CD14-positive monocyte (primary cell): ENCODE results near the gene ACTN4. TPM values are rescaled to one million over a fixed set of nuclear protein-coding genes. Genes with fewer than 3 reads are reported as not detected.

Experiments
- DNase-seq, 3 donors: peaks; one replicate each; pipeline ENCODE4 v3.0.0-alpha.2; 2011 to 2022
- H2AFZ ChIP-seq: 2 replicates; pipeline ENCODE4 v1.6.0; 2012; ENCODE audit warnings: mild to moderate bottlenecking, low read depth, low read length, inconsistent platforms; ENCODE audit not compliant: insufficient read depth, poor library complexity, severe bottlenecking
- H3K27ac ChIP-seq, 2 donors: 1 replicate in 1 of 2; 2 replicates in 1 of 2; pipeline ENCODE4 v1.5.1; 2012 to 2013; ENCODE audit warnings: low read length in 2 of 2, control low read depth in 1 of 2, inconsistent platforms in 1 of 2, low read depth in 1 of 2, mild to moderate bottlenecking in 1 of 2
- H3K27me3 ChIP-seq, 2 donors: one replicate each; pipeline versions ENCODE4 v1.6.0 to v1.6.1; 2011 to 2013; ENCODE audit warnings: low read length in 2 of 2; ENCODE audit not compliant: control insufficient read depth in 2 of 2, insufficient read depth in 2 of 2
- H3K36me3 ChIP-seq, 2 donors: replicated peaks in 1 of 2; 1 replicate in 1 of 2; 2 replicates in 1 of 2; pipeline versions ENCODE4 v1.5.1 to v1.6.1; 2012 to 2013; ENCODE audit warnings: low read length in 2 of 2, control low read depth in 1 of 2, inconsistent platforms in 1 of 2, mild to moderate bottlenecking in 1 of 2; ENCODE audit not compliant: insufficient read depth in 2 of 2, control insufficient read depth in 1 of 2
- H3K4me1 ChIP-seq, 2 donors: 1 replicate in 1 of 2; 2 replicates in 1 of 2; pipeline versions ENCODE4 v1.5.1 to v1.6.1; 2012 to 2013; ENCODE audit warnings: low read length in 2 of 2, control low read depth in 1 of 2, inconsistent platforms in 1 of 2, mild to moderate bottlenecking in 1 of 2, moderate library complexity in 1 of 2; ENCODE audit not compliant: insufficient read depth in 2 of 2, control insufficient read depth in 1 of 2
- H3K4me2 ChIP-seq: replicated peaks from 2 replicates; pipeline ENCODE3; 2012; ENCODE audit warnings: low read length, moderate library complexity, mild to moderate bottlenecking; ENCODE audit not compliant: poor library complexity, severe bottlenecking; ENCODE audit errors: extremely low read depth
- H3K4me3 ChIP-seq, 3 experiments: fragments of 200-600 bp in 1 of 3; sonication (generic) in 1 of 3; replicated peaks in 1 of 3; 1 replicate in 2 of 3; 2 replicates in 1 of 3; pipeline ENCODE4 v1.5.1; 2011 to 2013; ENCODE audit warnings: low read length in 3 of 3, mild to moderate bottlenecking in 3 of 3, control low read depth in 2 of 3, low read depth in 2 of 3, inconsistent platforms in 1 of 3, moderate library complexity in 1 of 3
- H3K79me2 ChIP-seq: 2 replicates; pipeline ENCODE4 v1.6.0; 2012; ENCODE audit warnings: mild to moderate bottlenecking, control low read depth, inconsistent platforms, low read length, moderate library complexity; ENCODE audit not compliant: insufficient read depth
- H3K9ac ChIP-seq: 2 replicates; pipeline ENCODE4 v1.6.0; 2017; ENCODE audit warnings: low read length, mild to moderate bottlenecking; ENCODE audit not compliant: insufficient read depth, poor library complexity, severe bottlenecking
- H3K9me3 ChIP-seq, 2 donors: replicated peaks in 1 of 2; 1 replicate in 1 of 2; 2 replicates in 1 of 2; pipeline versions ENCODE4 v1.5.1 to v1.6.1; 2012 to 2013; ENCODE audit warnings: low read length in 2 of 2, control low read depth in 1 of 2; ENCODE audit not compliant: control insufficient read depth in 1 of 2, insufficient read depth in 1 of 2
- H4K20me1 ChIP-seq: 2 replicates; pipeline ENCODE4 v1.6.0; 2012; ENCODE audit warnings: mild to moderate bottlenecking, low read length, control low read depth, moderate library complexity; ENCODE audit not compliant: insufficient read depth
- H3K27ac Mint-ChIP-seq, 7 donors: one replicate each; pipeline ENCODE4 v1.8.0; 2020; ENCODE audit warnings: mild to moderate bottlenecking in 7 of 7, mixed read lengths in 7 of 7, moderate library complexity in 6 of 7, inconsistent platforms in 2 of 7
- H3K27me3 Mint-ChIP-seq, 3 donors: one replicate each; pipeline ENCODE4 v1.8.0; 2021 to 2022; ENCODE audit warnings: low read depth in 3 of 3, mild to moderate bottlenecking in 3 of 3, mixed read lengths in 3 of 3, moderate library complexity in 3 of 3, inconsistent platforms in 1 of 3
- H3K36me3 Mint-ChIP-seq, 2 donors: one replicate each; pipeline ENCODE4 v1.8.0; 2020; ENCODE audit warnings: mixed read lengths in 2 of 2, inconsistent platforms in 1 of 2, mild to moderate bottlenecking in 1 of 2
- H3K4me1 Mint-ChIP-seq: one replicate; pipeline ENCODE4 v1.8.0; 2020; ENCODE audit warnings: mild to moderate bottlenecking, mixed read lengths
- H3K4me3 Mint-ChIP-seq, 2 donors: one replicate each; pipeline ENCODE4 v1.8.0; 2020; ENCODE audit warnings: mild to moderate bottlenecking in 2 of 2, mixed read lengths in 2 of 2, moderate library complexity in 1 of 2
- H3K9me3 Mint-ChIP-seq, 7 donors: one replicate each; pipeline ENCODE4 v1.8.0; 2020 to 2022; ENCODE audit warnings: mixed read lengths in 7 of 7, mild to moderate bottlenecking in 6 of 7, moderate library complexity in 6 of 7, inconsistent platforms in 2 of 7
- WGBS: methylation state at CpG from one replicate; pipeline ENCODE4 v1.1.5; 2013; ENCODE audit warnings: missing lambda C conversion rate; ENCODE audit not compliant: insufficient coverage; 5-methylcytosine and 5-hydroxymethylcytosine counted together
- intact Hi-C, 2 donors: fragments of 100-400 bp; cut with micrococcal nuclease; formaldehyde crosslinking; loops; one replicate each; pipeline versions ENCODE4 v1.15.0 to v1.15.1; 2023
- polyA plus RNA-seq, 3 donors: library from polyadenylated mRNA; depleted of rRNA in 1 of 3; unstranded in 2 of 3; stranded (reverse) in 1 of 3; fragments of 300-500 nt in 2 of 3; fragments of >200 nt in 1 of 3; fragmentation: Illumina TruSeq in 2 of 3; gene quantifications; 1 replicate in 2 of 3; 2 replicates in 1 of 3; pipeline ENCODE4 v1.2.3, GENCODE V29; 2012 to 2021
- TF ChIP-seq, protein P1 (sequence below): fragments of 200-600 bp; IDR thresholded peaks from one replicate; pipeline ENCODE4 v1.8.0; 2022; ENCODE audit warnings: antibody characterized with exemption, mild to moderate bottlenecking

ACTN4 gene
- polyA plus RNA-seq, 3 donors = 8.4 to 177 (median 16.0) TPM

DNA sequence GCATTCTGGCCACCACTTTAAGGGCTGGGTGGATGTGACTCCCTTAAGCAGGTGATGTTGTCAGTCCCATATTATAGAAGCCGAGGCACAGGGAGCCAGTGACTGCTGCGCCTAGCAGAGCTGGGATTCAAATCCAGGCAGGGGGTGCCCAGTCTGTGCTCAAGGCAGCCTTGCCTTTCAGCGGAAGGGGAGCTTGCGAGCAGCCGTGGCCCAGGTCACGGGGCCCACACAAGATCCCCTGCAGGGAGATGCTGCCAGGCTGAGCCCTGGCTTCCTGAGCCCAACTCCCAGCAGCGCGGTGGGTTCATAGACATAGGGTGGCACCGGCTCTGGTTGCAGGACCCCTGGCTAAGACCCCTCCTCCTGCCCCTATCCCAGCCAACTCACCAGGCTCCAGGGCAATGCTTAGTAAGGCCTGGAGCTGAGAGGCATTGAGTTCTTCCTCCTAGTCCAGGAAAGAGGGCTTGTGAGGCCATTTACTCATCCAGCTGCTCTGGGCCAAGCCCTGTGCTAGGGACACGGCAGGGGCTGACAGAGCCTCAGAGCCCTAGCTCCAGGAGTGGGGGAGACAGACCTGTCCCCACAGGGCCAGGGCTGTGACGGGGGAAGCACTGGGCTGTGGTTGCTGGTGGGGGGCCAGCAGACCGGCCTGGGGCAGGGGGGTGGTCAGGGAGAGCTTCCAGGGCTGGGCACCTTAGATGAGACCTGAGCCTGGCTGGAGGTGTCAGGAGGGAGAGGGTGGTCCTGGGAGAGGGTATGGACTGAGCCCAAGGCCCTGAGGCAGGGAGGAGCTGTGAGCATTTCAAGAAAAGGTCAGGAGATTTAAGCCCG, 87.2 kb downstream of the ACTN4 start:
- Histone ChIP-seq H3K4me2 (peak overlapping the region; percentile 66), H3K4me3 (peak overlapping the region in 1 of 3 experiments; percentile 50), H3K27me3 (peaks cover 0 to 13% of the 10 kb centered on the region in 2 donors), H3K79me2 (no peaks in the 10 kb centered on the region), H3K9ac (peak overlapping the region; percentile 13), H3K4me1 (peaks cover 36 to 49% of the 10 kb centered on the region in 2 donors), H3K27ac (peak overlapping the region in 1 of 2 donors; percentile 36), H3K9me3 (no peaks in the 10 kb centered on the region), H4K20me1 (no peaks in the 10 kb centered on the region), H3K36me3 (peaks cover 7 to 17% of the 10 kb centered on the region in 2 donors), H2AFZ (peak overlapping the region; percentile 83)
- Mint-ChIP-seq H3K27ac (peak overlapping the region in 4 of 7 donors; percentile 19 to 58 (median 31)), H3K9me3 (peaks cover 0 to 5% (median 2%) of the 10 kb centered on the region in 7 donors), H3K36me3 (peaks cover 14 to 27% of the 10 kb centered on the region in 2 donors), H3K4me1 (peaks cover 45% of the 10 kb centered on the region), H3K4me3 (peak overlapping the region; percentile 55 to 76), H3K27me3 (peaks cover 15 to 29% (median 19%) of the 10 kb centered on the region in 3 donors)
- 5% methylated on average over 9 of the region's 13 CpGs for WGBS
- TF ChIP-seq, protein P1, sequence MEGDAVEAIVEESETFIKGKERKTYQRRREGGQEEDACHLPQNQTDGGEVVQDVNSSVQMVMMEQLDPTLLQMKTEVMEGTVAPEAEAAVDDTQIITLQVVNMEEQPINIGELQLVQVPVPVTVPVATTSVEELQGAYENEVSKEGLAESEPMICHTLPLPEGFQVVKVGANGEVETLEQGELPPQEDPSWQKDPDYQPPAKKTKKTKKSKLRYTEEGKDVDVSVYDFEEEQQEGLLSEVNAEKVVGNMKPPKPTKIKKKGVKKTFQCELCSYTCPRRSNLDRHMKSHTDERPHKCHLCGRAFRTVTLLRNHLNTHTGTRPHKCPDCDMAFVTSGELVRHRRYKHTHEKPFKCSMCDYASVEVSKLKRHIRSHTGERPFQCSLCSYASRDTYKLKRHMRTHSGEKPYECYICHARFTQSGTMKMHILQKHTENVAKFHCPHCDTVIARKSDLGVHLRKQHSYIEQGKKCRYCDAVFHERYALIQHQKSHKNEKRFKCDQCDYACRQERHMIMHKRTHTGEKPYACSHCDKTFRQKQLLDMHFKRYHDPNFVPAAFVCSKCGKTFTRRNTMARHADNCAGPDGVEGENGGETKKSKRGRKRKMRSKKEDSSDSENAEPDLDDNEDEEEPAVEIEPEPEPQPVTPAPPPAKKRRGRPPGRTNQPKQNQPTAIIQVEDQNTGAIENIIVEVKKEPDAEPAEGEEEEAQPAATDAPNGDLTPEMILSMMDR = no peak
- intact Hi-C loops = loop anchor here in 1 of 2 donors (10.0 kb wide), 1 partner anchor 190 kb away; no protein-coding TSS in a partner anchor
- DNase-seq = peak; percentile 18 to 44 (median 44)

DNA sequence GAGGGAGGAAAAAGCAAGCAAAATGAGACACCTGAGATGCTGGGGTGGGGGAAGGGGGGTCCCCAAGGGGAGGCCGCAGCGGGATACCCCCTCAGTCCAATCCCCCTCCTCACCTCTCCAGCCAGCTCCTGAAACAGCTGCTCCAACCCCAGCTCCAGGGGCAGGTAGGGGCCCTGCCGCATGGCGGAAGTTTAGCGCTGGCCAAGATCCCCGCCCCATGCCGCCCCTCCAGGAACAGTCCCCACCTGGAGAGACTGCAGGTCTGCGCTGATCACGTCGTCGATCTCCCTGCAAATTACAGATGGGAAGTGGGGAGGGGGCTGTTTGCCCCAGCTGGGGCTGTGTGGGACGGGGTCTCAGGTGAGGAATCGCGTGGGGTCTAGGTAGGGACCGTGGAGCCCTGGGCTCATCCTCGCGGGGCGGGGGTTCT, 87.8 kb downstream of the ACTN4 start:
- Histone ChIP-seq H3K27ac (no peak overlapping the region), H4K20me1 (no peaks in the 10 kb centered on the region), H3K4me3 (peak overlapping the region in 1 of 3 experiments; percentile 50), H3K4me1 (peaks cover 36 to 51% of the 10 kb centered on the region in 2 donors), H3K9ac (peak overlapping the region; percentile 13), H3K4me2 (peak overlapping the region; percentile 66), H3K27me3 (peaks cover 0 to 13% of the 10 kb centered on the region in 2 donors), H3K79me2 (no peaks in the 10 kb centered on the region), H3K9me3 (no peaks in the 10 kb centered on the region), H2AFZ (peak overlapping the region; percentile 83), H3K36me3 (peaks cover 5 to 16% of the 10 kb centered on the region in 2 donors)
- DNase-seq = peak in 1 of 3 donors; percentile 12
- TF ChIP-seq, protein P1 = no peak
- Mint-ChIP-seq H3K4me3 (peak overlapping the region; percentile 55 to 76), H3K4me1 (peaks cover 48% of the 10 kb centered on the region), H3K27me3 (peaks cover 15 to 29% (median 19%) of the 10 kb centered on the region in 3 donors), H3K9me3 (peaks cover 0 to 5% (median 2%) of the 10 kb centered on the region in 7 donors), H3K36me3 (peaks cover 11 to 20% of the 10 kb centered on the region in 2 donors), H3K27ac (peak overlapping the region in 1 of 7 donors; percentile 46)
- intact Hi-C loops = loop anchor here in 1 of 2 donors (10.0 kb wide), 1 partner anchor 190 kb away; no protein-coding TSS in a partner anchor
- WGBS = 10% methylated on average over 4 of the region's 18 CpGs
